ENCODE measurements around the gene CENPU. TPM values are rescaled to one million over a fixed set of nuclear protein-coding genes. Genes with fewer than 3 reads are reported as not detected.

CENPU gene
- total RNA-seq, 1 donor from 2014 or later = 229 TPM

GRCh38 chr4:184669251-184669650, 64.6 kb downstream of the CENPU start:
- Histone ChIP-seq H3K9ac (no peak overlapping the region), H3F3A (ENCODE audit: low read depth) (no peaks in the 10 kb centered on the region), H3K4me1 (no peaks in the 10 kb centered on the region), H3K36me3 (no peaks in the 10 kb centered on the region), H3K9me3 (ENCODE audit: low read depth) (no peaks in the 10 kb centered on the region), H3K79me2 (ENCODE audit: low read depth) (no peaks in the 10 kb centered on the region), H4K20me1 (ENCODE audit: low read depth) (no peaks in the 10 kb centered on the region), H3K4me3 (no peak overlapping the region), H3K27ac (no peak overlapping the region), H3K4me2 (no peak overlapping the region), H3K27me3 (no peaks in the 10 kb centered on the region), H2AFZ (replicated peaks) (no peak overlapping the region)
- Mint-ChIP-seq H3K36me3 (peaks cover 19% of the 10 kb centered on the region), H3K4me3 (no peak overlapping the region), H3K9me3 (no peaks in the 10 kb centered on the region), H3K27ac (no peak overlapping the region), H3K4me1 (no peaks in the 10 kb centered on the region), H3K27me3 (ENCODE audit: insufficient read depth, low read depth) (peaks cover 2% of the 10 kb centered on the region)
- DNase-seq (ENCODE audit: low spot score) = no peak
- TF ChIP-seq CTCF (IDR thresholded peaks at IDR 0.05) = no peak
- TF ChIP-seq EZH2phosphoT487 (IDR thresholded peaks at IDR 0.05) = no peak
- TF ChIP-seq EZH2 (IDR thresholded peaks at IDR 0.05) = no peak

GRCh38 chr4:184668511-184669114, 65.3 kb downstream of the CENPU start:
- Histone ChIP-seq H3K27ac (no peak overlapping the region), H3K79me2 (ENCODE audit: low read depth) (no peaks in the 10 kb centered on the region), H4K20me1 (ENCODE audit: low read depth) (no peaks in the 10 kb centered on the region), H3K4me1 (no peaks in the 10 kb centered on the region), H3K9ac (no peak overlapping the region), H3K4me3 (no peak overlapping the region), H3K9me3 (ENCODE audit: low read depth) (no peaks in the 10 kb centered on the region), H3K36me3 (no peaks in the 10 kb centered on the region), H3K27me3 (no peaks in the 10 kb centered on the region), H2AFZ (replicated peaks) (no peak overlapping the region), H3K4me2 (no peak overlapping the region), H3F3A (ENCODE audit: low read depth) (no peaks in the 10 kb centered on the region)
- Mint-ChIP-seq H3K9me3 (no peaks in the 10 kb centered on the region), H3K27me3 (ENCODE audit: insufficient read depth, low read depth) (peaks cover 2% of the 10 kb centered on the region), H3K4me3 (no peak overlapping the region), H3K4me1 (no peaks in the 10 kb centered on the region), H3K36me3 (peaks cover 14% of the 10 kb centered on the region), H3K27ac (no peak overlapping the region)
- TF ChIP-seq CTCF (IDR thresholded peaks at IDR 0.05) (no peak), EZH2phosphoT487 (IDR thresholded peaks at IDR 0.05) (no peak), EZH2 (IDR thresholded peaks at IDR 0.05) (no peak)
- DNase-seq (ENCODE audit: low spot score) = no peak

GRCh38 chr4:184668096-184668495, 65.8 kb downstream of the CENPU start:
- no peak overlapping the region for H2AFZ ChIP-seq (replicated peaks)
- DNase-seq (ENCODE audit: low spot score) = no peak
- H3K36me3 ChIP-seq = no peaks in the 10 kb centered on the region
- no peaks in the 10 kb centered on the region for H3K4me1 ChIP-seq
- Mint-ChIP-seq H3K36me3 (peaks cover 14% of the 10 kb centered on the region), H3K9me3 (no peaks in the 10 kb centered on the region), H3K4me1 (no peaks in the 10 kb centered on the region), H3K27ac (no peak overlapping the region), H3K27me3 (ENCODE audit: insufficient read depth, low read depth) (peaks cover under 1% of the 10 kb centered on the region), H3K4me3 (no peak overlapping the region)
- H3K4me2 ChIP-seq = no peak overlapping the region
- H3K9ac ChIP-seq = no peak overlapping the region
- no peaks in the 10 kb centered on the region for H3K27me3 ChIP-seq
- H3F3A ChIP-seq (ENCODE audit: low read depth) = no peaks in the 10 kb centered on the region
- TF ChIP-seq EZH2phosphoT487 (IDR thresholded peaks at IDR 0.05) (no peak), EZH2 (IDR thresholded peaks at IDR 0.05) (no peak), CTCF (IDR thresholded peaks at IDR 0.05) (no peak)
- no peak overlapping the region for H3K27ac ChIP-seq
- H4K20me1 ChIP-seq (ENCODE audit: low read depth) = no peaks in the 10 kb centered on the region
- no peaks in the 10 kb centered on the region for H3K9me3 ChIP-seq (ENCODE audit: low read depth)
- no peak overlapping the region for H3K4me3 ChIP-seq
- no peaks in the 10 kb centered on the region for H3K79me2 ChIP-seq (ENCODE audit: low read depth)

All from neural progenitor cell (in vitro differentiated cells).